ENCODE measurements around the gene STPG1.

DNA sequence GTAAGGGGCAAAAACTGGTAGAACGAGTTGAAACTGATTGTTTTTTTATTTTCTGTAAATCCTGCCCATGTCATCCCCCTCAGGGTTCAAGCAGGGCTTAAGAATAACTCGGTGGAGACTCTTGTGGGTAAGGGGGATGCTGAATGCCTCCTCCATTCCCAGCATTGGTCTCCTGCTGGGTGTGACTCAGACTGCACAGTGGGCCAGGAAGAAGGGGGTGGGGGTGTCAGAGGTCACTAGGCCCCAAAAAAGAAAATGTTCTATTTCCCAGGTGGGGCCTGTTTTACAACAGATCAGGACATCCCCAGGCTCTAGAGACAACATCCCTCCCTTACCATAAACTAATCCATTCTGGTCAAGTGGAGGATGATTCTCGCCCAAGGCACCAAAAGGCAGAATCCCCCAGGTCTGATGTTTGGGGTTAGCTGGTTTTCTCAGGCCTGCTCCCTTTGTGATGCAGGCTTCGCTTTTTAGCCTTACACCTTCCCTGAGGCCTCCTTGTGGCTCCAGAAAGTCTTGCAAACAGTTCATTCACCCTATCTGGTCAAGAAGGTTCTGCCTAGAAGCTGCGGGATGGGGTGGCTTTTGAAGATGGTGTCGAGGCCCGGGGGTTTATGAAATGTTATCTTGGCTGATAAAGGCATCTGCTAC is 105.1 kb downstream of the STPG1 start:
- TF ChIP-seq, protein P1, sequence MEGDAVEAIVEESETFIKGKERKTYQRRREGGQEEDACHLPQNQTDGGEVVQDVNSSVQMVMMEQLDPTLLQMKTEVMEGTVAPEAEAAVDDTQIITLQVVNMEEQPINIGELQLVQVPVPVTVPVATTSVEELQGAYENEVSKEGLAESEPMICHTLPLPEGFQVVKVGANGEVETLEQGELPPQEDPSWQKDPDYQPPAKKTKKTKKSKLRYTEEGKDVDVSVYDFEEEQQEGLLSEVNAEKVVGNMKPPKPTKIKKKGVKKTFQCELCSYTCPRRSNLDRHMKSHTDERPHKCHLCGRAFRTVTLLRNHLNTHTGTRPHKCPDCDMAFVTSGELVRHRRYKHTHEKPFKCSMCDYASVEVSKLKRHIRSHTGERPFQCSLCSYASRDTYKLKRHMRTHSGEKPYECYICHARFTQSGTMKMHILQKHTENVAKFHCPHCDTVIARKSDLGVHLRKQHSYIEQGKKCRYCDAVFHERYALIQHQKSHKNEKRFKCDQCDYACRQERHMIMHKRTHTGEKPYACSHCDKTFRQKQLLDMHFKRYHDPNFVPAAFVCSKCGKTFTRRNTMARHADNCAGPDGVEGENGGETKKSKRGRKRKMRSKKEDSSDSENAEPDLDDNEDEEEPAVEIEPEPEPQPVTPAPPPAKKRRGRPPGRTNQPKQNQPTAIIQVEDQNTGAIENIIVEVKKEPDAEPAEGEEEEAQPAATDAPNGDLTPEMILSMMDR (IDR thresholded peaks at IDR 0.05; ENCODE audit: borderline replicate concordance, extremely low read depth, low read length, poor library complexity, severe bottlenecking), result no peak
- TF ChIP-seq EZH2 (IDR thresholded peaks at IDR 0.05; ENCODE audit: borderline replicate concordance, low read depth, low read length, severe bottlenecking), result no peak
